Astrocyte of the spinal cord (primary cell): ENCODE data around the gene TMEM132E.

ENCODE experiments used
- DNase-seq: peaks from one replicate; pipeline ENCODE4 v3.0.0; 2011; ENCODE audit warnings: low read depth, low spot score
- H3K4me3 ChIP-seq: 2 replicates; pipeline ENCODE4 v1.5.1; 2011; ENCODE audit warnings: low read depth, mild to moderate bottlenecking, low read length, moderate library complexity
- CTCF ChIP-seq: IDR thresholded peaks from 2 replicates; pipeline ENCODE4 v1.5.1; 2012; ENCODE audit warnings: low read depth, mild to moderate bottlenecking, low read length, inconsistent platforms
- in situ Hi-C: cut with HindIII; loops from 2 replicates; pipeline ENCODE4 v1.10.0; 2017; ENCODE audit warnings: low sequenced_read_pairs

TMEM132E gene

GRCh38 chr17:34623856-34624766, 44.7 kb downstream of the TMEM132E start:
- in situ Hi-C loops, result no loop called here
- no peak for TF ChIP-seq CTCF
- H3K4me3 ChIP-seq, result no peak overlapping the region
- no peak for DNase-seq

GRCh38 chr17:34624767-34625383, 45.5 kb downstream of the TMEM132E start:
- in situ Hi-C loops, result no loop called here
- TF ChIP-seq CTCF, result no peak

GRCh38 chr17:34626121-34626681, 46.8 kb downstream of the TMEM132E start:
- in situ Hi-C loops, result no loop called here
- TF ChIP-seq CTCF, result no peak
- no peak for DNase-seq
- H3K4me3 ChIP-seq, result no peak overlapping the region

More at GRCh38 chr17:34624767-34625383, 45.5 kb downstream of the TMEM132E start:
- DNase-seq, result no peak
- H3K4me3 ChIP-seq, result no peak overlapping the region

- H3K4me3 ChIP-seq, result no peak overlapping the region
- in situ Hi-C loops, result no loop called here
- no peak for TF ChIP-seq CTCF
- no peak for DNase-seq
Measured at GRCh38 chr17:34628879-34629278, 49.5 kb downstream of the TMEM132E start.

- TF ChIP-seq CTCF, result no peak
- no peak overlapping the region for H3K4me3 ChIP-seq
- DNase-seq, result no peak
- in situ Hi-C loops, result no loop called here
Measured at GRCh38 chr17:34633351-34633750, 54.0 kb downstream of the TMEM132E start.

- in situ Hi-C loops, result no loop called here
- TF ChIP-seq CTCF, result no peak
- H3K4me3 ChIP-seq, result no peak overlapping the region
- DNase-seq, result no peak
Measured at GRCh38 chr17:34633760-34634159, 54.4 kb downstream of the TMEM132E start.
